Neural progenitor cell (in vitro differentiated cells): ENCODE results near the gene GDF2. TPM values are rescaled to one million over a fixed set of nuclear protein-coding genes. Genes with fewer than 3 reads are reported as not detected.

Source experiments
- DNase-seq: peaks from one replicate; pipeline ENCODE4 v3.0.0-alpha.2; 2016; ENCODE audit warnings: low spot score
- H2AFZ ChIP-seq: fragments of 200-600 bp; sonication (generic); replicated peaks from 2 replicates; pipeline ENCODE4 v1.6.1; 2016; ENCODE audit warnings: antibody characterized with exemption
- H3F3A ChIP-seq: fragments of 200-600 bp; sonication (generic); 2 replicates; pipeline ENCODE4 v1.6.1; 2016; ENCODE audit warnings: antibody characterized with exemption, low read depth
- H3K27ac ChIP-seq: fragments of 200-600 bp; sonication (generic); 2 replicates; pipeline ENCODE4 v1.5.1; 2016; ENCODE audit warnings: mild to moderate bottlenecking
- H3K27me3 ChIP-seq: fragments of 200-600 bp; sonication (generic); 2 replicates; pipeline ENCODE4 v1.6.1; 2016; ENCODE audit warnings: mild to moderate bottlenecking, moderate library complexity
- H3K36me3 ChIP-seq: fragments of 200-600 bp; sonication (generic); 2 replicates; pipeline ENCODE4 v1.5.1; 2016
- H3K4me1 ChIP-seq: fragments of 200-600 bp; sonication (generic); 2 replicates; pipeline ENCODE4 v1.6.1; 2016; ENCODE audit warnings: mixed run types
- H3K4me2 ChIP-seq: fragments of 200-600 bp; sonication (generic); 2 replicates; pipeline ENCODE4 v1.6.1; 2016
- H3K4me3 ChIP-seq: fragments of 200-600 bp; sonication (generic); 2 replicates; pipeline ENCODE4 v1.5.1; 2016
- H3K79me2 ChIP-seq: fragments of 200-600 bp; sonication (generic); 2 replicates; pipeline ENCODE4 v1.6.1; 2016; ENCODE audit warnings: low read depth
- H3K9ac ChIP-seq: fragments of 200-600 bp; sonication (generic); 2 replicates; pipeline ENCODE4 v1.6.1; 2016
- H3K9me3 ChIP-seq: fragments of 200-600 bp; sonication (generic); 2 replicates; pipeline ENCODE4 v1.5.1; 2016; ENCODE audit warnings: low read depth
- H4K20me1 ChIP-seq: fragments of 200-600 bp; sonication (generic); 2 replicates; pipeline ENCODE4 v1.6.1; 2016; ENCODE audit warnings: low read depth
- H3K27ac Mint-ChIP-seq: 3 replicates; pipeline ENCODE4 v1.8.0; 2021; ENCODE audit warnings: mixed read lengths
- H3K27me3 Mint-ChIP-seq: 2 replicates; pipeline ENCODE4 v1.8.0; 2022; ENCODE audit warnings: low read depth, mild to moderate bottlenecking, inconsistent platforms, moderate library complexity, mixed read lengths; ENCODE audit not compliant: insufficient read depth
- H3K36me3 Mint-ChIP-seq: 3 replicates; pipeline ENCODE4 v1.8.0; 2021; ENCODE audit warnings: mixed read lengths
- H3K4me1 Mint-ChIP-seq: 3 replicates; pipeline ENCODE4 v1.8.0; 2021; ENCODE audit warnings: mixed read lengths
- H3K4me3 Mint-ChIP-seq: 3 replicates; pipeline ENCODE4 v1.8.0; 2021; ENCODE audit warnings: mild to moderate bottlenecking, moderate library complexity, mixed read lengths
- H3K9me3 Mint-ChIP-seq: 3 replicates; pipeline ENCODE4 v1.8.0; 2020; ENCODE audit warnings: mixed read lengths
- CTCF ChIP-seq: fragments of 200-600 bp; sonication (generic); IDR thresholded peaks from 2 replicates; pipeline ENCODE4 v1.5.1; 2017; ENCODE audit warnings: antibody characterized with exemption, mild to moderate bottlenecking
- EZH2 ChIP-seq: fragments of 200-600 bp; sonication (generic); IDR thresholded peaks from 2 replicates; pipeline ENCODE4 v1.6.1; 2017; ENCODE audit warnings: antibody characterized with exemption, mild to moderate bottlenecking, moderate library complexity
- EZH2phosphoT487 ChIP-seq: fragments of 200-600 bp; sonication (generic); IDR thresholded peaks from 2 replicates; pipeline ENCODE4 v1.6.1; 2017; ENCODE audit warnings: antibody characterized with exemption
- total RNA-seq: library from RNA; depleted of rRNA; stranded (reverse); fragments of >200 nt; gene quantifications from 2 replicates; pipeline ENCODE4 v1.2.3, GENCODE V29; 2015; ENCODE audit warnings: low replicate concordance

The GDF2 gene
- total RNA-seq, 1 donor from 2014 or later, result not detected

- H2AFZ ChIP-seq, result no peak overlapping the region
- Mint-ChIP-seq H3K27ac (no peak overlapping the region), H3K9me3 (no peaks in the 10 kb centered on the region), H3K27me3 (peaks cover 6% of the 10 kb centered on the region), H3K4me3 (no peak overlapping the region), H3K4me1 (peaks cover 9% of the 10 kb centered on the region), H3K36me3 (no peaks in the 10 kb centered on the region)
- H3K79me2 ChIP-seq, result no peaks in the 10 kb centered on the region
- H3K9ac ChIP-seq, result no peak overlapping the region
- H3K27ac ChIP-seq, result no peak overlapping the region
- H3K36me3 ChIP-seq, result no peaks in the 10 kb centered on the region
- H3K27me3 ChIP-seq, result no peaks in the 10 kb centered on the region
- H3K4me2 ChIP-seq, result no peak overlapping the region
- no peak for DNase-seq
- no peaks in the 10 kb centered on the region for H4K20me1 ChIP-seq
- no peaks in the 10 kb centered on the region for H3F3A ChIP-seq
- no peak for TF ChIP-seq EZH2
- no peak for TF ChIP-seq CTCF
- TF ChIP-seq EZH2phosphoT487, result no peak
- H3K4me3 ChIP-seq, result no peak overlapping the region
- H3K4me1 ChIP-seq, result no peaks in the 10 kb centered on the region
- no peaks in the 10 kb centered on the region for H3K9me3 ChIP-seq
These were observed 39.1 kb upstream of the GDF2 start for GRCh38 chr10:47283101-47283630.

- DNase-seq, result no peak
- Mint-ChIP-seq H3K27ac (no peak overlapping the region), H3K27me3 (peaks cover 6% of the 10 kb centered on the region), H3K9me3 (no peaks in the 10 kb centered on the region), H3K4me3 (no peak overlapping the region), H3K4me1 (peaks cover 14% of the 10 kb centered on the region), H3K36me3 (no peaks in the 10 kb centered on the region)
- no peak overlapping the region for H3K9ac ChIP-seq
- H3K4me3 ChIP-seq, result no peak overlapping the region
- no peak overlapping the region for H2AFZ ChIP-seq
- no peaks in the 10 kb centered on the region for H4K20me1 ChIP-seq
- H3K27me3 ChIP-seq, result no peaks in the 10 kb centered on the region
- H3K36me3 ChIP-seq, result no peaks in the 10 kb centered on the region
- TF ChIP-seq CTCF, result no peak
- TF ChIP-seq EZH2phosphoT487, result no peak
- no peak for TF ChIP-seq EZH2
- no peaks in the 10 kb centered on the region for H3K4me1 ChIP-seq
- no peak overlapping the region for H3K4me2 ChIP-seq
- H3K27ac ChIP-seq, result no peak overlapping the region
- H3K9me3 ChIP-seq, result no peaks in the 10 kb centered on the region
- H3F3A ChIP-seq, result no peaks in the 10 kb centered on the region
- no peaks in the 10 kb centered on the region for H3K79me2 ChIP-seq
These were observed 38.4 kb upstream of the GDF2 start for GRCh38 chr10:47283848-47284247.

- H3K27me3 Mint-ChIP-seq, result peaks cover 6% of the 10 kb centered on the region
- H2AFZ ChIP-seq, result no peak overlapping the region
- no peaks in the 10 kb centered on the region for H3F3A ChIP-seq
- H3K9me3 Mint-ChIP-seq, result no peaks in the 10 kb centered on the region
- no peaks in the 10 kb centered on the region for H3K4me1 ChIP-seq
- no peaks in the 10 kb centered on the region for H3K79me2 ChIP-seq
- H3K27me3 ChIP-seq, result no peaks in the 10 kb centered on the region
- H3K36me3 ChIP-seq, result no peaks in the 10 kb centered on the region
- H3K9ac ChIP-seq, result no peak overlapping the region
- H3K36me3 Mint-ChIP-seq, result no peaks in the 10 kb centered on the region
- no peak for DNase-seq
- no peak overlapping the region for H3K27ac Mint-ChIP-seq
- H4K20me1 ChIP-seq, result no peaks in the 10 kb centered on the region
- H3K4me2 ChIP-seq, result no peak overlapping the region
- no peak overlapping the region for H3K4me3 Mint-ChIP-seq
- no peaks in the 10 kb centered on the region for H3K9me3 ChIP-seq
- H3K27ac ChIP-seq, result no peak overlapping the region
- H3K4me3 ChIP-seq, result no peak overlapping the region
- TF ChIP-seq EZH2 (no peak), CTCF (no peak), EZH2phosphoT487 (no peak)
- peaks cover 14% of the 10 kb centered on the region for H3K4me1 Mint-ChIP-seq
These were observed 36.7 kb upstream of the GDF2 start for GRCh38 chr10:47285381-47286115.
